Heart left ventricle (tissue), 16 donors: ENCODE data around the gene TRIM34. TPM values are rescaled to one million over a fixed set of nuclear protein-coding genes. Genes with fewer than 3 reads are reported as not detected.

ENCODE experiments used
- ATAC-seq, 4 donors: fragments of 200-7000 bp; cut with Tn5 transposase; one replicate each; pipeline ENCODE4 v1.9.1; 2020 to 2022; ENCODE audit warnings: moderate library complexity in 4 of 4, mild to moderate bottlenecking in 3 of 4, moderate number of reproducible peaks in 1 of 4
- DNase-seq, 5 donors: peaks; one replicate each; pipeline ENCODE4 v3.0.0-alpha.2; 2020
- H3K27ac ChIP-seq, 12 donors: fragments of 200-600 bp; sonication (generic) in 4 of 12; one replicate each; pipeline versions ENCODE4 v1.5.0 to v1.8.0; 2016 to 2022; ENCODE audit warnings: mild to moderate bottlenecking in 2 of 12
- H3K27me3 ChIP-seq, 9 donors: fragments of 200-600 bp; sonication (generic) in 2 of 9; one replicate each; pipeline versions ENCODE4 v1.5.1 to v1.8.0; 2016 to 2022; ENCODE audit warnings: mild to moderate bottlenecking in 3 of 9
- H3K36me3 ChIP-seq, 9 donors: fragments of 200-600 bp; sonication (generic) in 2 of 9; one replicate each; pipeline versions ENCODE4 v1.5.0 to v1.8.0; 2018 to 2022; ENCODE audit warnings: mild to moderate bottlenecking in 2 of 9
- H3K4me1 ChIP-seq, 12 donors: fragments of 200-600 bp; sonication (generic) in 4 of 12; one replicate each; pipeline versions ENCODE4 v1.5.0 to v1.8.0; 2016 to 2022; ENCODE audit warnings: mild to moderate bottlenecking in 3 of 12
- H3K4me3 ChIP-seq, 12 donors: fragments of 200-600 bp; sonication (generic) in 4 of 12; one replicate each; pipeline versions ENCODE4 v1.5.0 to v1.8.0; 2017 to 2022; ENCODE audit warnings: mild to moderate bottlenecking in 9 of 12, moderate library complexity in 4 of 12
- H3K9me3 ChIP-seq, 12 donors: fragments of 200-600 bp; sonication (generic) in 4 of 12; one replicate each; pipeline versions ENCODE4 v1.5.0 to v1.8.0; 2016 to 2022; ENCODE audit warnings: mild to moderate bottlenecking in 1 of 12
- CTCF ChIP-seq, 12 donors: fragments of 200-600 bp; sonication (generic) in 4 of 12; IDR thresholded peaks; one replicate each; pipeline versions ENCODE4 v1.5.0 to v1.8.0; 2018 to 2022; ENCODE audit warnings: antibody characterized with exemption in 12 of 12, mild to moderate bottlenecking in 5 of 12
- POLR2A ChIP-seq, 2 donors: fragments of 450-650 bp; IDR thresholded peaks; one replicate each; pipeline ENCODE4 v1.6.1; 2017; ENCODE audit warnings: antibody characterized with exemption in 2 of 2, mild to moderate bottlenecking in 2 of 2, moderate library complexity in 2 of 2
- WGBS, 4 donors: extraction: QIAGEN DNeasy Blood & Tissue Kit in 2 of 4; methylation state at CpG; one replicate each; pipeline versions ENCODE4 v1.1.5 to v1.1.7; 2013 to 2018; 5-methylcytosine and 5-hydroxymethylcytosine counted together
- intact Hi-C, 10 donors: fragments of 100-400 bp; cut with DNase I; formaldehyde crosslinking; loops; one replicate each; pipeline versions ENCODE4 v1.11.1 to v1.14.2; 2022
- long read RNA-seq, 3 donors: library from polyadenylated mRNA; unstranded; transcript quantifications; one replicate each; pipeline ENCODE4 v2.0.0, GENCODE V29; 2020 to 2021
- polyA plus RNA-seq, 2 donors: library from polyadenylated mRNA; stranded (reverse); fragments of 200-250 nt; gene quantifications; one replicate each; pipeline ENCODE4 v1.2.3, GENCODE V29; 2013
- total RNA-seq, 9 donors: library from RNA; depleted of rRNA in 2 of 9; stranded (reverse); fragments of >200 nt in 2 of 9; fragmentation: NEBNext Ultra II Directional in 3 of 9; extraction: Animal tissue kit (Norgen Biotek cat#: 25700) in 3 of 9; gene quantifications; one replicate each; pipeline versions ENCODE4 v1.1.0 to v1.2.4, GENCODE V29; 2016 to 2023
- donor health status: ischemic (EF 13 %, LVEDD 7.1; RV severe dilation, severe dysfunction).
- donor health status: healthy with polysubstance abuse.
- donor health status: DM: no; HTN: yes; CAD: no.
- donor health status: DM: no; HTN: no; CAD: no.
- donor health status: ischemic (EF 25% LVEDD 6.9; RV normal size, moderate dysfunction).
- donor health status: ischemic (EF 25% LVEDD 5.7; RV mildly dilated, moderate dysfunction).
- donor health status: healthy.
- donor health status: DM: yes; HTN: yes; CAD: no.
- donor health status: ischemic (EF 35%, LVEDD 5.7; RV mildly dilated, moderate dysfunction).
- donor health status: nonischemic (EF 11% LVEDD 7.7; RV severe dilation, severe dysfunction).
- donor health status: DM: yes; HTN: yes; CAD: no.
- donor health status: PGD.
- donor health status: ischemic (EF 29% LVEDD 5.4; RV normal size, mild dysfunction).
- donor health status: nonischemic (EF 23%, LVEDD 6.1; RV moderate dilation, normal function).

TRIM34 gene
- total RNA-seq, result 1 to 10 TPM; 1.3 to 9.1 (median 1.6) TPM
- 1 to 10 TPM in 1 of 2 donors, under 1 TPM in 1; 0.72 to 1.9 TPM for polyA plus RNA-seq
- long read RNA-seq, donor 1, partial matches to known transcripts, result 0 of 5 reads
- long read RNA-seq, donor 1, other reads (novel, unspliced or antisense), result 1 of 5 reads
- long read RNA-seq, donor 2, transcript TRIM34-201 (8 exons, 2,311 nt), result major isoform, 11 of 12 reads
- long read RNA-seq, donor 2, partial matches to known transcripts, result 0 of 12 reads
- long read RNA-seq, donor 2, other reads (novel, unspliced or antisense), result 1 of 12 reads
- long read RNA-seq, donor 3, partial matches to known transcripts, result 0 of 2 reads
- long read RNA-seq, donor 3, other reads (novel, unspliced or antisense), result 0 of 2 reads

GRCh38 chr11:5624489-5625279 lies at the start of gene TRIM34:
Gene TRIM34, plus strand, starts transcription at chr11:5625001. Its CDS starts 7,331 bp downstream, at chr11:5632332.
- intact Hi-C loops, result loop anchor here in 5 of 10 donors (5.0 to 10.0 kb wide), 3 partner anchors 60 to 70 kb away; partner anchors contain the start of genes TRIM22 (in 4 of the 5) and TRIM5 (in 4 of the 5)
- DNase-seq (peak in 4 of 5 donors; percentile 36 to 61 (median 47)), ATAC-seq (peak; percentile 81 to 97 (median 95))
- Histone ChIP-seq H3K9me3 (no peaks in the 10 kb centered on the region), H3K27me3 (no peaks in the 10 kb centered on the region), H3K36me3 (peaks cover 0 to 2% (median 0%) of the 10 kb centered on the region in 9 donors), H3K4me3 (peak within 1 kb of the TSS; percentile 0 to 83 (median 60)), H3K27ac (peak within 1 kb of the TSS; percentile 30 to 88 (median 74)), H3K4me1 (peaks cover 0 to 38% (median 18%) of the 10 kb centered on the region in 12 donors)
- no peak for TF ChIP-seq POLR2A (IDR thresholded peaks at IDR 0.05)
- TF ChIP-seq CTCF (IDR thresholded peaks at IDR 0.05), result no peak
- WGBS, 4 donors, result 20 to 30% (median 24%) methylated on average over 7 of the region's 7 CpGs

GRCh38 chr11:5575152-5575551 lies 49.6 kb upstream of the TRIM34 start:
- TF ChIP-seq POLR2A (IDR thresholded peaks at IDR 0.05) (no peak), CTCF (IDR thresholded peaks at IDR 0.05) (no peak)

GRCh38 chr11:5577101-5577500 lies 47.7 kb upstream of the TRIM34 start:
- no peaks in the 10 kb centered on the region for H3K36me3 ChIP-seq
- DNase-seq (no peak), ATAC-seq (no peak)
- no peaks in the 10 kb centered on the region for H3K9me3 ChIP-seq
- H3K27me3 ChIP-seq, result no peaks in the 10 kb centered on the region
- intact Hi-C loops, result no loop called here
- no peak for TF ChIP-seq CTCF (IDR thresholded peaks at IDR 0.05)
- no peak for TF ChIP-seq POLR2A (IDR thresholded peaks at IDR 0.05)
- H3K4me1 ChIP-seq, result no peaks in the 10 kb centered on the region
- H3K4me3 ChIP-seq, result no peak overlapping the region
- H3K27ac ChIP-seq, result no peak overlapping the region

More at GRCh38 chr11:5575152-5575551, 49.6 kb upstream of the TRIM34 start:
- intact Hi-C loops, result no loop called here
- Histone ChIP-seq H3K27me3 (no peaks in the 10 kb centered on the region), H3K4me3 (no peak overlapping the region), H3K36me3 (no peaks in the 10 kb centered on the region), H3K4me1 (no peaks in the 10 kb centered on the region), H3K27ac (no peak overlapping the region), H3K9me3 (no peaks in the 10 kb centered on the region)
- ATAC-seq, result no peak
- DNase-seq, result no peak
- WGBS, 4 donors, result 64 to 70% (median 67%) methylated on average over 4 of the region's 4 CpGs

GRCh38 chr11:5580577-5580976 lies 44.2 kb upstream of the TRIM34 start, which contains the start of gene OR52B6:
Gene OR52B6, plus strand, starts transcription at chr11:5580877. Its CDS starts 0 bp downstream, at chr11:5580877.
- DNase-seq (no peak), ATAC-seq (no peak)
- Histone ChIP-seq H3K9me3 (no peaks in the 10 kb centered on the region), H3K27me3 (no peaks in the 10 kb centered on the region), H3K4me1 (no peaks in the 10 kb centered on the region), H3K36me3 (no peaks in the 10 kb centered on the region), H3K4me3 (no peak within 1 kb of the TSS), H3K27ac (no peak within 1 kb of the TSS)
- 89 to 94% (median 90%) methylated on average over 8 of the region's 8 CpGs for WGBS, 4 donors
- intact Hi-C loops, result no loop called here
- TF ChIP-seq POLR2A (IDR thresholded peaks at IDR 0.05), result no peak
- no peak for TF ChIP-seq CTCF (IDR thresholded peaks at IDR 0.05)
